Activated naive CD4-positive, alpha-beta T cell (primary cell): Measurements from ENCODE around the gene TMEM183A.

Source experiments
- DNase-seq, 4 experiments: peaks; one replicate each; lab custom pipeline; 2025; lab: John Stamatoyannopoulos, UW

Gene TMEM183A

DNA sequence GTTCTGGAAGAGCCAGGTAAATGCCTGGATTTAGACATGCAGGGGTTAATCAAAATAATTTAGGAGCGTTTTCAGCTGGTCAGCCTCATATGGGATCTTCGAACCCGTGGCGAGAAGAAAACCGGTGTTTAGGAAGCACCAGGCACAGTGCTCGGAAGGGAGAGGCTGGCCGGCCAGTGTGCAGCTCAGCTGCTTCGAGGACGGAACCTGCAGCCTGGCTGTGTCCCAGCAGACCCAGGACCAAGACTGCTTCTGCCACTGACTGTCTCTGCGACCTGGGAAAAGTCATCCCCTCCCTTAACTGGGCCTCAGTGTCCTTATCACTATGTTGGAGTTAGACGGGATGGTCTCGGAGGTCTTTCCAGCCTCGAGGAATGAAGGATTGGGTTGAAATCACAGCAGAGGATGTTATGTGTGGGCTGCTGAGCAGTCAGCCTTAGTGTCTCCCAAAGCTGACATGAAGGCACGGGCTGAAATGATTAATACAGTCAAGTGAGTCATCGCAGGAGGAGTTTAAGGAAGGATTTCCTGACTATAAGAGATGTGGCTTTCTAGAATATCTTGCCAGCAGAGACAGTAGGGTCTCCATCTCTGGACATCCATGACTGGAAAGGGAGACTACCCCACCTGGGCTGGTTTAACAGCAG is 39.9 kb downstream of the TMEM183A start:
- no peak for DNase-seq

DNA sequence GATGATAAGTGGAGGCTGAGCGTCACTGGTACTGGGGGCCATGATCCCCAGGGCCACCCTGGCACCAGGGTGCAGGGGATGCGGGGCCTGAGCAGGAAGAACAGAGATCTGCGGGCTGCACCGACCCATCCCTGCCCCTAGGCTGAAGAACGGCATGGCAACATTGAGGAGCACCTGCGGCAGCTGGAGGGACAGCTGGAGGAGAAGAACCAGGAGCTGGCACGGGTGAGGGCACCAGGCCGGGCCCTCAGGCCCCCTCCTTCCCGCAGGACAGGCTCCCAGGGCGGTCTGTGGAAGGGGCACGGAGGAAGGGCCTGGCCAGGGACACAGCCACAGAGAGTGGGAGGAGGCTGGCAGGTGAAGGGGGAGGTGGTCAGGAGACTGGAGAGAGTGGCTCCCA is 40.9 kb downstream of the TMEM183A start:
- no peak for DNase-seq

DNA sequence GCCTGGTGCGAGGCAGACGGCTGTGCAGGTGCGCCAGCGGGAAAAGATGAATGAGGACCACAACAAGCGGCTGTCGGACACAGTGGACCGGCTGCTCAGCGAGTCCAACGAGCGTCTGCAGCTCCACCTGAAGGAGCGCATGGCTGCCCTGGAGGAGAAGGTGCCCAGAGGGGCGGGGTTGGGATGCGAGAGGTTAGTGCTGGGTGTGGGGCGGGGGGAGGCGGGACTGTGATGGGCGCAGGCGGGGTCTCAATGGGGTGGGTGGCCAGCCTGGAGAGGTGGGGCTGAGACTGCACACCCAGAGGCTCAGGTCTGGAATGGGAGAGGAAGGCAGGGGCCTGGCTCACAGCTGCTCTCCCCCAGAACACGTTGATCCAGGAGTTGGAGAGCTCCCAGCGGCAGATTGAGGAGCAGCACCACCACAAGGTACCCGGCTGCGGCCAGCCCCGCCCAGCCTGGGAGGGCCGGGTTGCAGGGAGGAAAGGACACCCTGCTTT is 41.4 kb downstream of the TMEM183A start:
- DNase-seq = no peak

DNA sequence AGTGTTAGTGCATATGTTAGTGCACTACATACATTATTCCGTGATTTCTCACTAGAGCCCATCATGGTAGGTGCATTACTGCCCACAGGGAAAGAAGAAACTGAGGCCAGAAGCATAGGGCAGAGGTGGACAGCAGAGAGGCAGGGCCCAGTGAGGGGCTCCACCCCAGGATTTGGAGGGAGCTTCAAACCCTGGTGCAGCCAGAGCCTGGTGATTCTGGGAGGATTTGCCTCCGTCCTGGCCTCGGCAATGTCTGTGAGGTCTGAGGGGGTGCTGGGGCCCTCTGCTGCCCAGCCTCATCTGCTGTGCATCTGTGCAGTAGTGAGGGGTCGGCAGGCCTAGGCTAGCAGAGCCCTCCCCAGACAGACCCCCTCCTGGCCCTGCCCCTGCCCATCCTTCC is 41.9 kb downstream of the TMEM183A start:
- no peak for DNase-seq

DNA sequence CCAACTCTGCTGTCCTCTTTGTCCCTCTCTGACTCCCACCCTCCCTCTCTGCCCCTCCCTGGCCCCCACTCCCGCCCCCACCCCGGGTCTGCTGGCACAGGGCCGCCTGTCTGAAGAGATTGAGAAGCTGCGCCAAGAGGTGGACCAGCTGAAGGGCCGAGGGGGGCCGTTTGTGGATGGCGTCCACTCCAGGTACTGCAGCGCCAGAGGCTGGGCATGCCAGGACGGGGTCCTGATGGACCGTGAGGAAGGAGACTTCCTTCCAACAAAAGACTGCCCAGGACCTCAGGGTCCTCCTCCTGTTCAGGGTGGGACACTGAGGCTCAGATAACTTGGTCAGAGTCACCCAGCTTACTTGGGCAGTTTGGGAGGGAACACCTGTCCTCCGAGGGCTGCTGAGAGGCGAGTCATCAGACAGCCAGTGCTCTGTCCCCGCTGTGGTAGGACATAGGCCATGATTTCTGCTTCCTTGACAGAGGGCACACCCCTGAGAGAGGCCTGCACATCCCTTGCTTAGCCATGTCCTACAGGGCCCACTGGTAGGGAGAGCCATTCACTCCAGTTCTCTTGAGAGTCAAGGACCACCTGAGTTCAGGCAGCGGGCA is 42.5 kb downstream of the TMEM183A start:
- DNase-seq = no peak

DNA sequence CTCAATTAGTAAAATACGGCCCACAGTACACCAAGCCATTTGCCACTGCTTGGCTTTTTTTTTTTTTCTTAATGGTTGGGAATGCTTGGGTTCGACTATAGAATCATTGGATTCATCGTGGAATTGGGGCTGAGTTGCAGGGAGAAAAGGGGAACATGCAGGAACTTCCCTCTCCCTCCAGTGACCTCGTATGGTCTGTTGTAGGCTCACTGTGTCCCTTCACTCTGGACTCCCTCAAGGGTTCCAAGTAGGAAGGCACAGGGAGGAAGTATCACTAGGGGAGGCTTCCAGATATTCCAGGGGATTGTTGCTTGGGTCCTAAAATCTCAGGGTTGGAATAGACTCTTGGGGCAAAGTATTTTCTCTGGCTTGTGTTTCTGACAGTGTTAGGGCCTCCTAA is 43.7 kb downstream of the TMEM183A start:
- DNase-seq = no peak

DNA sequence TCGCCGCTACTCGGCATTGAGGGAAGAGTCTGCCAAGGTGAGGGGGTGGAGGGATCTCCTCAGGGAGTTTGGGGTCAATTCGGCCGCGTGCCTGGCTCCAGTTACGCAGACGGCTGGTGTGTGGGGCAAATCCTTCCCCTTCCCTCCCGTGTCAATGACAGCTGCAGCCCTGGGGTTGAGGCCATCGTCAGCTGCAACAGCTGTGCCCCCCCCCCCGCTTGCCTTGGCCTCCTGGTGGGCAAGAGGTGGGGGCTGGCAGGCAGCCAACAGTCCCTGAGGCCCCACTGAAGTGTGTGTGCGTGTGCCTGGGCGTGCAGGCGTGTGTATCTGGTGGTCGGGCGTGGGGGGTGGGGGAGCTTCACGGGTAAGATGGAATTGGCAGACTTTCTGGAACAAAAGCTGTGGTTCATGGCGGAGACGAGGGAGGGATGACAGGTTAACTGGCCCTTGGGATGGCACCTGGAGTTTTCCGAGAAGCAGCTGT is 44.7 kb downstream of the TMEM183A start:
- no peak for DNase-seq

DNA sequence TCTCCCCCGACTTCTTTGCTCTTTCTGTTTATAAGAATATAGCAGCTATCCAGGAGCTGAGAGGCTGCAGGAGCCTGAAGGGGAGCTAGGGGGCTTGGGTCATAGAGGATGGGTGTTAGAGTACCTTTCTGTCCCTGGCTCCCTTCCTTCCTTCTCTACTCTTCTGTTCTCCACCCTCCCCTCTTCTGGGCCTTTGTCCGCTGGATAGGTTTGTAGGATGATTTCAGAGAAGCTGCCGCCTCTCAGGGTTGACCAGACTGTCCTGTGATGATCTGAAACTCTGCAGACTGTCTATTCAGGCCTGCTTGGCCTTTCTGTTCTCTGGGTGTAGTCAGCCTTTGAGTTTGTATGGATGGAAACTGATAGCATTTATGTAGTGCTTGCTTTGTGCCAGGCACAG is 45.4 kb downstream of the TMEM183A start:
- DNase-seq = no peak

DNA sequence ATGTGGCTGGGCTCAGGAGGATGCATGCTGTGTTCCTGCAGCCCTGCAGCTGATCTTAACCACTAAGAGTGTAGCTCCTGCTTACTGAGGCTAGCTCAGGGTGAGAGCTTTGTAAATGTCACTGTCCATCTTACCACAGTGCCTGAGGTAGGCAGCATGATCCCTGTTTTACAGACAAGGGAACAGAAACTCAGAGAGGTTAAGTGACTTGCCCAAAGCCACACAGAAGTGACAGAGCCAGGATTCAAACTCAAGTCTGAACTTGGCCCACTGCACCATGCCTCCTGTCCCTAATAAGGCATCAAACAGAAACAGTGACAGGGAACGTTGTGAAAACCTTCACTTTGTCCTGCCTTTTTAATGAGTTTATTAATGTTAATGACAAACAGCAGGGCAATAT is 47.0 kb downstream of the TMEM183A start:
- no peak for DNase-seq

DNA sequence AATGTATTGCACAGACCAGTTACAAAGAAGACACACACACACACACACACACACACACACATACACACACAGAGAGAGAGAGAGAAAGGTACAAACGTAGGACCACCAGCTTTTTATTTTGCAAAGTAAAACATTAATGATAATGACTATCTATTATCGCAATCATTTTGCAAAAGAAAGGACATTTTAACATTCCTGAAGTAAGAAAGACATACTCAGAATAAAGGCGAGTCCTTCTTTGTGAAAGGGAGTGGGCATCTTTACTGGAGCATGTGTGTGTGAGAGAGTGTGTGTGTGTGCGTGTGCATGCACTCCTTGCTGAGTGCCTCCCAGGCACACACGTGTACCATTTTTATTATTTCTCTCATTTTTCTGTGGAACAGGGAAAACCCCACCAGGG is 47.5 kb downstream of the TMEM183A start:
- DNase-seq = no peak

DNA sequence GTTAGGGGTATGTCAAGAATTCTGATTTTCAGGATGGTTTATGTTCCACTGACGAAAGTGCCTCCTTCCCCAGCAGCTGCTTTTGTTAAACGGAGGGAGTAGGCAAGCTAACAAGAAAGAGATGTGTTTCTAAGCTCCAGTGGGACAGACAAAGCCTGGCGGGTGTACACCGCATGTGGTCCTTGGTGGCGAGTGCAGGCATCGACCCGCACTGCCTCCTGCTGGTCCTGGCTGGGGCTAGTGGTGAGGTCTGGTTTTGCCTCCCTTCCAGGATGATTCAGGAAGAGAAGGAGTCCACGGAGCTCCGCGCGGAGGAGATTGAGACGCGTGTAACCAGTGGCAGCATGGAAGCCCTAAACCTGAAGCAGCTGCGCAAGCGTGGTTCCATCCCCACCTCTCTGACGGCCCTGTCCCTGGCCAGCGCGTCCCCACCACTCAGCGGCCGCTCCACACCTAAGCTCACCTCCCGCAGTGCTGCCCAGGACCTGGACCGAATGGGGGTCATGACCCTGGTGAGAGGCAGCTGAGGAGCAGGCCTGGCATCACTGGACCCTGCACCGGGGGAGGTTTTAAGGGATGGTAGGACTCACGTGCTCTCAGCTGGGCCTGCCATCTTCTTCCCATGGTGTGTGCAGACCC is 48.1 kb downstream of the TMEM183A start:
- no peak for DNase-seq

DNA sequence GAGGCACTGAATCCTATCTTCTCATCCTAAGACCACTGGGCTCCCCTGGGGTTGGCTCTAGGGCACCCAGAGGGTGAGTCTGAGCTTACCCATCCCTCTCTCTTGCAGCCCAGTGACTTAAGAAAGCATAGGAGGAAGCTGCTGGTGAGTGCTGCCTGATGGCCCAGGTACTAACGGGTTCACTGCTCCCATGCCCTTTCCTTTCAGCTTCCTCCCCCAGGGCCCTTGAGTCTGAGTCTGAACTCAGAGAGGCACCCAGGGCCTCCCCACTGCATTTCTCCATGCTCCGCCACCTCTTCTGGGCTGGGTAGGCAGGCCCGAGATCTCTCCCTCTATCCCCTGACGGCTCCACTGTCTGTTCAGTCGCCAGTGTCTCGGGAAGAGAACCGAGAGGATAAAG is 48.8 kb downstream of the TMEM183A start:
- no peak for DNase-seq

DNA sequence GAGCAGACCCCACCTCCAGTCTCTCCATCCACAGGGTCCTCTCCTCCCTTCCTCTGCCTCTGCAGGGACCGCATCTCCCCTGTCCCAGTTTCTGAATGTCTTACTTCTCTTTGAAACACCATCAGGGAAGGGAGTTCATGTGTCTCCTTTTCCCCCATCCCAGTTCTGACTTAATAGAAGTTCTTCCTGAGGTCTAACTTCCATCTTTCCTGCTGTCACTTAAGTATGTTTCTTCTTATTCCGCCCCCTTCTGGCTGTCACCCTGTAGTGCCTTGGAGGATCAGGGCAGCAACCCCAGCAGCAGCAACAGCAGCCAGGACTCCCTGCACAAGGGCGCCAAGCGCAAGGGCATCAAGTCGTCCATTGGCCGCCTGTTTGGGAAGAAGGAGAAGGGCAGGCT is 49.3 kb downstream of the TMEM183A start:
- DNase-seq = no peak

DNA sequence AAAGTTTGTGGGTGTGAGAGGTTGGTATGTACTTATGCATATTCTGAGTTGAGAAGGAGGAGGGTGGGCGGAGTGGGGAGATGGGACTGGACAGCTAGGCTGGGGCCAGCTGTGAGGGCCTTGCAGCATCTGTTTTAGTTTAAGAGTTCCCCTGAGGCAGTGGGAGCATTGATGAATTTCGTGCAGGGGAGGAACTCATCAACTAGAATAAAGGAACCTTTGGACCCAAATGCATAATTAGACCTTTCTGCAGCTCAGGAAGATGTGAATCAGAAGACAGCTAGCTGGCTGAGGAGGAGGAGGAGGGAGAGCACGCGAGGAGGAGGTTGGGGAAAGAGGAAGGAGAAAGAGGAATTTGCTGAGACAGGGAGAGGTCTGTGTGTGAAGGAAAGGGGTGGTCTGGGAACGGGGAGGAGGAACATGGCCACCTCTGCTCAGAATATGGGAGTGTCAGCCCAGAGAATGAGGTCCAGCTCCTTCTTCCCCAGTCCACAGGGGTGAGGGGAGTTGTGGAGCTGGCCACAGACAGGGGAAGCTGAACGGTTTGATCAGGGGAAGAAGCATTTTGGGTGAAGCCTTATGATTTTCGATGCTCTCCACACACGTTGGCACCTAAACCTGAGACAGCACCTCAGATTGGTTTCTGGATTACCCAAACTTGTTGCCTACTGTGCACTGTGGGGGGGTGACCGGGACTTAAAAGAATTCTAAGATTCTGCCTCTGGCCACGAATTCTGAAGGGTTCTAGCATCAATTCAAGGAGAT is 50.9 kb downstream of the TMEM183A start:
- DNase-seq = no peak

DNA sequence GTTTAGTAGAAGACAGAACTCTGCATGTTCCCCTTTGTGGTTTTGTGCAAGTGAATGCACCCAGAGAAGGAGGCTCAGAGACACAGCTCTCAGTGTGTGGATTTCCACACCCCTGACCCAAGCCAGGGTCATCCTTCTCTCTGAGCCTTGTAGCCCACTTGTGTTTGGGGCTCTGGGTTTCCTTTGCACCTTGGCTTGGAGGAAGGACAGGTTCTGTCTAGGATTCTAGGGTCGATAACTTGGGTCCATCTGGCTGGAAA is 51.4 kb downstream of the TMEM183A start:
- DNase-seq = no peak

DNA sequence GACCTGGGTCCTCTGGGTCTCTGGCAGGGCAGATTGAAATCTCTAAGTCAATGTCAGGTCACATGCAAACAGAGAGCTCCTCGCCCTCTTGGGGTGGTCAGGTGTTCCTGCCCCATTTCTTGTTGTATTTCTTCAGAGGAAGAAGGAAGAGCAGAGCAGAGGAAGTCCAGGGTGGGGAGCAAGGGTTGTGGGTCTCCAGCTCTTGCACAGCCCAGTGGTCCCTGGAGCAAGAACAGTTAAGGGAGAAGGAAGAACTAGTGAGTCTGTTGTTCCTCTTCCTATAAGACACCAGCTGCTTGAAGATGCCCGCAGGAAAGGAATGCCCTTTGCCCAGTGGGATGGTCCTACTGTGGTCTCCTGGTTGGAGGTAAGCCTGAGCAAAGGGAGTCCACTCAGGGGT is 52.3 kb downstream of the TMEM183A start:
- DNase-seq = no peak

DNA sequence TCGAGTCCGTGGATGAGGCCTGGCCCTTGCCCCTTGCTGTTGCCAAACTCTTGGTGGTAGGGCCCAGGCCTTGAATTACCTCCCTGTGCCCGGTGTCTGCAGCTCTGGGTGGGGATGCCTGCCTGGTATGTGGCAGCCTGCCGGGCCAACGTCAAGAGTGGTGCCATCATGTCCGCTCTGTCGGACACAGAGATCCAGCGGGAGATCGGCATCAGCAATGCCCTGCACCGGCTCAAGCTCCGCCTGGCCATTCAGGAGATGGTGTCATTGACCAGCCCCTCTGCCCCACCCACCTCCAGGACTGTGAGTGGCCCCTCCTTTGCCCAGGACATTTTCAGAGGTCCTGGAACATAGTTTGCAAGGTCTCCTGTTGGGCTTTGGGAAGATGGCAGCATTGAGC is 52.9 kb downstream of the TMEM183A start:
- DNase-seq = no peak

DNA sequence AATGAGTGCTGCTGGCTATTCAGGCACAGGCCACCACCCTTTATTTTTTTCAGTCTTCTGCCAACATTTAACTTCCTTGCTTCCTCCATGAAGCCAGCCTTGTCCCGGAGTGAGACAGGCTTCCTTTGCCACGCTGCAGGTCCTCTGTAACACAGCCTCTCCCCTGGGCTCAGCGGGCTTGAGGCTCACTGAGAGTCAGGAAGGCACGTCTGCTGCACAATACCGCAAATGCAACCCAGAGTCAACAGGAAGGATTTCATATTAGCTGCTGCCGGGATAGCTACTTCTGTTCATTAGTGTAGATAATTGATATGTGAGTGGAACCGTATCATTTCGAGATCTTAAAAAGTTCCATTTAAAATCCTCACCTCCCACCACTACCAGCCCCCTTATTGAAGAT is 56.1 kb downstream of the TMEM183A start:
- no peak for DNase-seq

DNA sequence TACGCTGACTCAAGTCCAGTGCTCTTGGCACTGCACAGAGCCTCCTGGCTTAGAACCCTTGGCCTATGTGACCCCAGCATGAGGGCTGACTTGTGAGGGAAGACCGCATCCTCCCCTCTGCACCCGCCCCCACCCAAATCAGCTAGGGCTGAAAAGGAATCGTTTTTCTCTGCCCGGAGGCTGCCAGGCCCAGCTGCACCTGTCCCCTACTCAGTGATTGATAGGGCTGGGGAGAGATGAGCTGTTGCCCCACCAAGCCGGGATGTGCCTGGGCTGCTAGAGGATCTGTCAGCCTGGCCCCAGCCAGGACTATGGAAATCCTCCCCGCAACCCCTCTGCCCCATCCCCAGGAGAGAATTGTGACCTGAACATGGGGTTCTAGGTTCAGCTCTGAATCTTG is 58.0 kb downstream of the TMEM183A start:
- DNase-seq = no peak

DNA sequence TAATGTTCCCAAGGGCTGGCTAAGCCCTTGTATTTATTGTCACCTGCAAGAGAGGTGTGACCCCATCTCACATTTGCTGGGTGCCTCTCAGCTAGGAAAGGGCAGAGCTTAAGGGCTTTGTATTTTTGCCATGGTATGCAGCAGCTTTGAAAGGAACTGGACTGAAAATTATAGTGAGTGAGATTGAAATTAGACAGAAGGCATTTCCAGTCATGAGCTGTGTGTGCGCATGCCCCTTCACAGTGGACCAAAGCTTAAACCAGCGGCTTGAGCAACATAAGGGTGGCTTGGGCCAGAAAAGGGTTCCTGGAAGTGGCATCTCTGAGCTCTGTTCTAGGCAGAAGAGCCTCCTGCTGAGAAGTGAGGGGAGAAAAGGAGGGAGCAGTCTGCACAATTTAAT is 58.8 kb downstream of the TMEM183A start:
- DNase-seq = no peak

DNA sequence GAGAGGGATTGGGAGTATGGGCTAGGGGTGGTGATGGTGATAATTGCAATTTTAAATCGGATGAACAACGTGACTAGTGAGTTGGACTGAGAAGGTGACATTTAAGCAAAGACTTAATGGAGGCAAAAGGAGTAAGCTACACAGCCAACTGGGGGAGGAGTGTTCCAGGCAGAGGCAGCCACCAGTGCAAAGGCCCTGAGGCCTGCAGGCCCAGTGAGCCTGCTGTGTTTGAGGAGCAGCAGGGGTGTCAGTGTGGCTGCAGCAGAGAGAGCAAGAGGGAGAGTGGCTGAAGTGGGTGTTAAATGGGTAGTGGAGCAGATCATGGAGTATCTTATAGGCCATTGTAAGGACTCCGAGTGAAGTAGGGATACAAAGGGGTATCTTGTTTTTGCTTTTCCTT is 59.8 kb downstream of the TMEM183A start:
- DNase-seq = no peak

DNA sequence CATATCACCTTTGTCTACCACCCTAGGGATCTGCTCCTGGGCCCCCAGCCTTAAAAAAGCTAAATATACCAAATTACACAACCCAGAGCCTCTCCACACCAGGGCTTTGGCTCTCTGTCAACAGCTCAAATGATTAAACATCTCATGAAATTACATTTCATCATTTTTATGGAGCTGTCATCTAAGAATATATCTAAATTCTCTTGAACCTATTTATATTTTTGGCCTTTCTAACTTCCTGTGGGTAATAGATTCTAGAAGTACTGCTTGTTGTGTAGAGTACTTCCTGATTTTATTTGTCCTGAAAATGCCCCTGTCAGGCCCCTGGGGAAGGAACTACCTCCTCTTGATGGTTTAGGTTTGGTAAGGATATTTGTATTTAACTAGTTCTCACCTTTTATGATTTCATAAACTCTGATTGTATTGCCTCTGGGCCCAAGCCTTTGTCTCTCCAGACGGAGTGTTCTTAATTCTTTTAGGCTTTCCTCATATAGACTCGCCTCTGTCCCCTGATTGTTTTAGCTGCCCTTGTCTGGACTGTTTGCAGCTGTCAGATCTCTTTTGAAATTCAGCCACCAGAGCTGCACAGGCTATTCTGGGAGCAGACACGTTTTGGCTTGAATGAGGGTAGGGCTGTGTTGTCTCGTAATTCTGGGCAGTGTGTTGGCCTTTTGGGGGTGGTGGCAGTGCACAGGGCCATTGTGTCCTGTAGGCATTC is 62.0 kb downstream of the TMEM183A start:
- DNase-seq = no peak
